GM18511 (cell line): ENCODE results near the gene C1QL2.

Experiments used
- ATAC-seq: cut with Tn5 transposase; IDR thresholded peaks from one replicate; pipeline ENCODE4 v1.9.1; 2021; ENCODE audit warnings: mild to moderate bottlenecking, moderate library complexity; ENCODE audit not compliant: unreplicated experiment

C1QL2 gene

GRCh38 chr2:119111115-119111975 lies 47.2 kb downstream of the C1QL2 start:
- ATAC-seq: no peak

DNA sequence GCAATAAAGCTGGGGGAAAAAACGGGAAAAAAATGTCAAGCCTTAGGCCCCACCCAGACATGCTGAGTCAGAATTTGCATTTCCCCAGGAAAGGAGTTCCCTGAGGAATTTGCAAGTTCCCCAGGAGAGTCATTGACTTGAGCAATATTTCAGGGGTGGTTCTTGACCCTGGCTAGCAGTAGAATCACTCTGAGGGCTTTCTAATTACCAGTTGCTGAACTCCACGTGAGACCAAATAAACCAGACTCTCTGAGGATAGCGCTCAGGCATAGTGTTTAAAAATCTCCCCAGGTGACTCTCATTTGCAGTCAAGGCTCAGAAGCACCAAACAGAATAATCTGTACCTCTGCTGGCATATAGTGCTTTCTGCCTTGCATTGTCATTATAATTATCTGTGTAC lies 48.7 kb downstream of the C1QL2 start:
- no peak for ATAC-seq

GRCh38 chr2:119108186-119108585 lies 50.4 kb downstream of the C1QL2 start:
- no peak for ATAC-seq

GRCh38 chr2:119106301-119106897 lies 52.2 kb downstream of the C1QL2 start:
- no peak for ATAC-seq
